NCI-H146 (cell line): ENCODE data around the gene ADAMTS6.

Experiments used
- DNase-seq: peaks from one replicate; lab custom pipeline; 2025; lab: John Stamatoyannopoulos, UW

ADAMTS6 gene

DNA sequence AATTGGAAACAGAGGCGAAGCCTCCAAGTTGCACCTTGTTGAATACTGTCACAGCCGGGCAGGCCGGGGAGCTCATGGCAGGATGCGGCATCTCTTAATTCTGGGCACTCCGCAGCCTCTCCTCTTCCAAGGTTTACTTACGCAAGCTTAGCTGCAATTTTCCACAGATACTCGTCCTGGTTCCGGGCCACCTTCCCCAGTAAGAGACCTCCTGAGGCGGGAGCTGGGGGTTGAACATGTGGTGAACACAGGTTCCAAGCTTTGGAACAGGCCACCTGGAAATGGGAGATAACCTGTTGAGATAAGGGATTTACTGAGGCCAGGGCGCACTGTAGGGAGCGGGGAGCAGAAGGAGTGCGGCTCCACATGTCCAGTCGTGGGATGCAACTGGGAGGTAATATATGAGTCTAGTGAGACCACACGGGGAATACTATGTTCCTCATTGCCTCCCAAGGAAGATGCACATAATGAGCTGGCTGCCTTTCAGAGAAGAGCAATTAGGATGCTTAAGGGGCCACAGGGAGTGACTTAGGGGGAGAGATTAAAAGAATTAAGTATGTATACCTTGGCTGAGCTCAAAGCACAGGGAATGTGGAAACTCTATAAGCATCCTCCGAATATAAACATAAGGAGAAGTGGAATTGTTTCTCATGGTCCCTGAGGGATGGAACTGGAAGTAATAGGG lies 377.8 kb downstream of the ADAMTS6 start:
- DNase-seq: peak; percentile 64

DNA sequence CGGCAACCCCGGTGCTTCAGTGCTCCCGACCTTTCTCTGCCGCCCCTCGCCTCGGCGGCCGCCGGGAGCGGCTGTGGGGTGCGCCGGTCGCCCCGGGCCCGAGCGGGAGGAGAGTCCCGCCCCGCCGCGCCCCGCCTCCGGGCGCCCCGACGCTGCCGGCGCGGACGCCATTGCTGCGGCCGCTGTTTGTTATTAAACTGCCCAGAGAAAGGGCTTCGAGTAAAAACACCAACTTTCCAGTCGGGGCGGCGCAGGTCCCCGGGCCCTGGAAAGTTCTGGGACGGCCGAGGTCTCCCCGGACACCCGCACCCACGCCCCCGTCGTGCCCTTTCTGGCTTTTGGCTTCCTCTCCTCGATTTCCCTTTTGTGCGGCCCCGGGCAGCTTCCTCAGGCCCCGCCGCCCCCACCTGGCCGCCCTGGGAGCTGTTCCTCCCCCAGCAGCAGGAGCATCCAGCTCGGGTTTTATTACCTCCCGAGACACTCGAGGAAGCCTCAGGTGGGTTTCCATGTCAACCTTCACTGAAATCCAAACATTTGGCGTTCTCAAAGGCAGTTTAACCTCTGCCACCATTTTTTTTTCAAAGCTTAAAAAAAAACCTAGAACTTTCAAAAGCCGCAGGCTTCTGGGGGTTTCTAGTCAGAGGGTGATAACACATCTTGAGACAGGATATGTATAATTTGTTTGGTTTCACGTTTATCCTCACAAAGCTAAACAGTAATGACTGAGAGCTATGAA lies 378.6 kb downstream of the ADAMTS6 start:
- peak; percentile 92 for DNase-seq

DNA sequence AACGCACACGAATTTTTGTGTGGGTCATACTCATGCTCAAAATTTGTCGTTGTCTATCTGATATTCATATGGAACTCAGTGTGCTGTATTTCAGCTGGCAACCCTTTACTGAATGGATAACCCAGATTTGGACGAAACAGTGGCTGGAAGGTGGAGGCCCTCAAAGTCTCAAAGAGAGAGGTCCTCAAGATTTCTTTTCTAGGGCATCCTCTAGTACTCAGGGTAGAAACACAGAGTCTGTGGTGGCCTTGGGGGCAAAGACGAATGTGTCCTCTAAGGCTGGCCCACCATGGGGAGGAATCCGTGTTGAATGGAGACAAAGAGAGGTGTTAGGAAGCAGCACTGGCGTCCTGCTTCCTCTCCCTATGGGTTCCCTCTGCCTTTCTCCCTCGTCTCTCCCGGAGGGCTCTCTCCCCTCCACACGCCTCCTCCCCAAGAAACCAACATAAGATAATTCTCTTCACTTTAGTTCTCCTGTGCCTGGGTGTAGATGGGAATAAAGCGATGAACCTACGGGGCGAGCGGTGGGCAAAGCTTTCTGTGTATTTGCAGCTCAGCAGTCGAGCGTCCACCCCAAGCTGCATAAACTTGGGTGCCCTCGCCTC lies 379.2 kb downstream of the ADAMTS6 start:
- peak; percentile 62 for DNase-seq

DNA sequence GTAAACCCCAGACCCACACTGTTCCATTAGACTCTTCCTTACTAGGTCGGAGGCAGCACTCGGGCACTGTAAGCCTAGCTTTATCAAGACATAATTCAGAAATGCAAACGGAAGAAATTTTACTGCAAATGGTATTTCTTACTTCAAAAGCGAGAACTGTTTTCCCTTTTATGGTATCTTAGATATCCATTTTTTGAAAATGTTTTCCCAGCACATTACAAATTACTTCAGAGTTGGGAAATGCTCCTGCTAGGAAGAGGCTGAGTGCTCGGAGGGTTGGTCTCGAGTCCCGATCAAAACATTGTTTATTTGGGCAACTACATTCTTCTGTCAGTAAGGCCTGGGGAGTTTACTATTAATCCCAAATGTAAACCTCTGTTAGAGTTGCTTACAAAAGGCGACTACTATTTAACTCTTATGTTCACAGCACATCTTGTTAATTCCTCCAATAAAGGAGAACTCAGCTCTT lies 380.1 kb downstream of the ADAMTS6 start:
- DNase-seq: no peak

DNA sequence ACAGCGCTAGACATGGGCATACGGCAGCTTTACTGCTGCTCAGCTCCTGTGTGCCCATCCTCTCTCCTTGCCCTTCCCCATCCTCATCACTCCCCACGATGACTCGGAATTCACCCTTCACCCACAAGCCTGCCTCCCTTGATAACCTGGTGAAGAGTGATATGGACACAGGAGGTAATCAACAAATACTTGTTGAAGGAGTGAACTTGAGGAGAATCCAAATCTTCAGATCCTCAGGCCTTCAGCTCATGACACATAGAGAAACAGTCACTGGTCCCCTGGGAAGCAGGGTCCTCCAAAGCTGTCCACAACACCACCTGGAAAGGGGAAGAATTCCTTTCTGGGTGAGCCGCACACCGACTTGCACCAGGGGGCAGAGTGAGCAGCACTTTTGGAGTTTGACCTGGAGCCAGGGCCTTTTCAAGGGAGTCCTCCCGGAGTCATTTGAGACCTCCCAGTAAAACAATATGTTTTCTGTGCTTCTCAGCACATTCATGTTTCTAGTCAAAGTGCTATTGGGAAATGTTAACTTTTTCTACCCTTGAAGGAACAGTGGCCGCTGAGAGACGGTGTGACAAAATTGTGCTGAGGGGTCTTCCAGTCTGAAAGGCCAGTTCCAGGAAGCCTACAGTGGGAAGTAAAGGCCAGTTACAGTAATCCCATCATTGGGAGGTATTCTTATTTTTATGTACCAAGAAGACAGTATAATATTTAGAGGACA lies 380.6 kb downstream of the ADAMTS6 start:
- peak; percentile 72 for DNase-seq
